HG03103 (cell line): ENCODE results near the gene ST7.
"Not testable (repeated sequence)": the region's sequence is repeated elsewhere in the genome, so short reads cannot be mapped to it uniquely, and the experiment has no call there.

Experiments
- ATAC-seq: cut with Tn5 transposase; IDR thresholded peaks from one replicate; pipeline ENCODE4 v1.9.1; 2021; ENCODE audit warnings: low read depth; ENCODE audit not compliant: unreplicated experiment

Gene ST7

DNA sequence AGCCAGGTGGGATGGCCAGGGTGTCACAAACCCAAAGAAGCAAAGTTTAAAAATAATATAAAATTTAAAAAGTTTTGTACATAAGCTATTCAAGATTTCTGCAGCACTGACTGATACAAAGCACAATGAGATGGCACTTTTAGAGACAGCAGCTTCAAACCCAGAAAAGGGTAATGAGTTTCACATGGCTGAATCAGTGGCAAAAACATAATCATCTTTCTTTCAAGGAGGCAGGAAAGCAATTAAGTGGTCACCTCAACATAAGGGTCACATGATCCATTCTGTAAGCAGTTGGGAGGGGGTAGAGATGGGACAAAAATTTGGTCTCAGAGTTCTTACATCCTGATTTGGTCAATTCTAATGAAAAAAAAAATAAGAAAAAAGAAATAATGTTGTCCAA lies 17.9 kb downstream of the ST7 start:
- not testable (repeated sequence) for ATAC-seq

DNA sequence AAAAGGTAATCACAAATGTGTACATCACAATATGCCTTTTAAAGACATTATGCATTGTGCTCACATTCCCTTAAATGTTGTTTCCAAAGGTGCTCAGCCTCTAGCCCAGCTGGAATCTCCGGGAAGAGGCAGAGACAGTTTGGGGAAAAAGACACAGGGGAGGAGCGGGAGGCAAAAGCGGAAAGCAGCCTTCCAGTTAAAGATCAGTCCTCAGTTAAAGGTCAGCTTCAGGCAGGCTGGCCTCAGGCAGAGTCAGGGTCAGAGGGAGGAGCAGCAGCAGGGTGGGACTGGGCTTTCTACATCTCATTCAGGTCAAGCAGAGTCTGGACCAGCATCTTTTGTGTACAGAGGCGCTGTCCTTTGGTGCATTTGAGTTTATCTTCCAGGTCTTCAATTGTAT lies 18.6 kb downstream of the ST7 start:
- no peak for ATAC-seq

DNA sequence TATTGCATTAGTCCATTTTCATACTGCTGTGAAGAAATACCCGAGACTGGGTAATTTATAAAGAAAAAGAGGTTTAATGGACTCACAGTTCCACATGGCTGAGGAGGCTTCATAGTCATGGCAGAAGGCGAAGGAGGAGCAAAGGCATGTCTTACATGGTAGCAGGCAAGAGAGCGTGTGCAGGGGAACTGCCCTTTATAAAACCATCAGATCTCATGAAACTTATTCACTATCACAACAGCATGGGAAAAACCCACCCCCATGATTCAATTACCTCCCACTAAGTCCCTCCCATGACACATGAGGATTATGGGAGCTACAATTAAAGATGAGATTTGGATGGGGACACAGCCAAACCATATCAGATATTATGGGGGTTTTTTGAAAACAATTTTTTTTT lies 21.7 kb downstream of the ST7 start:
- ATAC-seq: not testable (repeated sequence)

DNA sequence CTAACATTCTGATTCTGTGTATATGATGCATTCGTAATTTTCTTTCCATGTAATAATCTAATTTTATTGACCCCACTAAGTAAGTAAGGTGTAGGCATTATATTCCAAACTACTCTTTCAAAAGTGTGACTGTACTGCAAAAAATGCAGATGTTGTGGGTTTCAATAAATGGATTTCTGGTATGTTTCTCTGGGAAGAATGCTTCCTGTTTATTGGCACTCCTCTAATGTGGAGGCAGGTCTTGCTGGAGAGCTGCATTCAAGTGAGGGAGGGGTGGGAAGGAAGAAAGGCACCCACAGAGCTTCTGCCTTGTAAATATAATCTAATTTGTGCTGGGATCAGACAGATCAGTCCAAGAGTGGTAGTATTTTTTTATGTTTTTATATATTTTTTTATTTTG lies 23.9 kb downstream of the ST7 start:
- ATAC-seq: no peak

DNA sequence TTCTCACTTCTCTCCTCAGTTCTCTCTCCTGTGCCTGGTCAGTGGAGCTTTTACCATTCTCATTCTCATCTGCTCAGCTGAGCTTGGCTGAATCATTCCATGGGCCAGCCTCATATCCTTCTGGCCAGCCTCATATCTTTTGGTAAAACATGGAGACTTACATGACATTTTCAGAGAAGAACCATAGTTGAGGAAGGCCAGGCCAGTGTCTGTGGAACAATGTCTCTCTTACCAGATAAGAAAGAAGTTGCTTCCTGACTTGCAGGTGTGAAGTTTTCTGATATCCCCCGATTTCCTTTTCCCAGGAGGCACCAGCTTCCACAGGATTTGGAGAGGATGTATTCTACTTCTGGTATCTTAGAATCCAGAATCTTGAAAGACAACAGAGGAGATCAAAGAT lies 24.7 kb downstream of the ST7 start:
- no peak for ATAC-seq

DNA sequence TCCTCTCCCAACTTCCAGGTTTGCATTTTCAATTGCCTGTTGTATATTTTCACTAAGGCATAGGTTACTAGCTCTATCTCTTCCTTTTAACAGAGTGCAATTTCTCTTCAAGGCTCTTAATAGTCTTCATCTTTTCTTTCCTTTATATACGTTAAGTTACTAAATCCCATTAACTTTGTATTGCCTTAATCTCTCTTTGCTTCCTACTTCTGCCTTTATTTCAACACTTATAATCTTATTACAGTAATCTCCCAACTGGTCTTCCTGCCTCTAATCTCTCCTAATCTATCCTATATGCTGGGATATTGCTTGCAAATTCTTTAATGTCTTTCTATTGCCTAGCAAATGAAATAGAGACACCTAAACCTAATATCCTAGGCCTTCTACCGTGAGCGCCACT lies 26.1 kb downstream of the ST7 start:
- ATAC-seq: no peak

DNA sequence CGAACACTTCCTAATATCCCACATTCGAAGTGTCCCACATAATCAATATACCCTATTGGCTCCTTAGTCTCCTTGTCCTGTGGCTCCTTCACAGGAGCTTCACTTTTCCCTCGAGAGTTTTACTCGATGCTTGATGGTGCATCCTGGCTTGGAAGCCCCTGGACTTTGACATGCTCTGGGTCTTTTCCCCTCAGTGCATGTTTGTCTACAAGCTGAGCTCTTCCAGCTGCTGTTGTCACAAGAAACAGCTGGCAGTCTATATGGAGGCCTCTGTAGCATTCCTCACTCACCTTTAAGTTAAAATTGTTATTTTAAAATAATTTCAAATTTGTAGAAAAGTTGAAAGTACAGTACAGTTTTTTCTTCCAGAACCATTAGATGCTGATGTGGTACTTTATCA lies 27.1 kb downstream of the ST7 start:
- ATAC-seq: no peak

DNA sequence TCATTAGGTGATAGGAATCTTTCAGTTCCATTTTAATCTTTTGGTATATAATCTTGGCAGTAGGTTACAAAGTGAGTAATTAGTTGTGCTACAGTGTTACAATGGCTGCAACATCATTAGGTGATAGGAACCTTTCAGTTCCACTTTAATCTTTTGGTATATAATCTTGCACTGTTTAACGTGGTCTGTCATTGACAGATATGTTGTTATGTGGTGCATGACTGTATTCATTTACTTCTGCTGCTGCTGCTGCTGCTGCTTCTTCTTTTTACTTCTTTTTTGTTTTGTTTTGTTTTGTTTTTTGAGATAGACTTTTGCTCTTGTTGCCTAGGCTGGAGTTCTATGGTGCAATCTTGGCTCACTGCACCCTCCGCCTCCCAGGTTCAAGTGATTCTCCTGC lies 28.6 kb downstream of the ST7 start:
- peak; percentile 45 for ATAC-seq

DNA sequence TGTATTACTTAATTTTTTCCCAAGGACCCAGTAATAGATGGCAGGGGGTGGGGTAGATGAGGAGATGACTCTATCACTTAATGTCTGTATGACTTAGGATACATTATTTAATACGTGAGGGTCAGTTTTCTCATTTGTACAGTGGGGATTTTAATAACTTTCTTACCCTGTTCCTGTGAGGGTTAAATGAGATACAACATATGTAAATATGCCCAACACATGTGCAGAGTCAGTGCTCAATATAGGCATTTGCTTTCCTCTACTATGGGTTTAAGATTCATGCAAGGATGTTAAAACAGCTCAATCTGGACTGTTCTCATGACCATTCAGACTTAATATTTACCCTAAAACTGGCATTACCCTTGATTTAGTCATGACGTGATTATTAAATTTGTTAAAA lies 31.2 kb downstream of the ST7 start:
- no peak for ATAC-seq

DNA sequence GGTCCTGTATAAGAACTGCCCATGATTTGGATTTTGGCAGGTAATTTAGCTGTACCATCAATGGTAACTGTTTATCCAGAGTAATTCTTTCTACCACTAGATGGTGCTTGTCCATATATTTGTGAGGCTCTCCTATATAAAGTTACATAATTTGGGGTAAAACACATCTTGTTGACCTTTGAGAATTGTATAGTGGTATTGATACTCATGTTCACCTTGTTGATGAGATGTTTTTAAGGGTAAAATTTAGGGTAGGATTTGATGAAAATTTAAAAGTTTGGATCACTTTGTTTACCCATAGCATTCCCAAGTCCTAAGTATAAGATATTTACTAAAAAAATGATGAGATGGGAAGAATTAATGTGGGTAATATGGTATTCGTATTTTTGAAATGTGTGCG lies 31.6 kb downstream of the ST7 start:
- no peak for ATAC-seq

DNA sequence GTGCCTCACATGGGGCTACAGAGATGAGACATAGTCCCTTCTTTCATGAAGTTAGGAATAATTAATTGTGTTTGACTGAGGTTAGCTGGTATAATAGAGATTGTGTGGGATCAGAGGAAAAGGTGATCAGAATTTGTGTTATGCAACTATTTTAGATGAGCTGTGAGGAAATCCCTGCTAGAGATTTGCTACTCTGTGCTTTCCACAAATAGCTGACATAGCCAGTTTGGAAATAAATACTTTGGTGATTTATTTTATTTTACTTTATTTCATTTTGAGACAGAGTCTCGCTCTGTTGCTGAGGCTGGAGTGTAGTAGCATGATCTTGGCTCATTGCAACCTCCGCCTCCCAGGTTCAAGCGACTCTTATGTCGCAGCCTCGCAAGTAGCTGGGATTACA lies 32.3 kb downstream of the ST7 start:
- ATAC-seq: no peak

DNA sequence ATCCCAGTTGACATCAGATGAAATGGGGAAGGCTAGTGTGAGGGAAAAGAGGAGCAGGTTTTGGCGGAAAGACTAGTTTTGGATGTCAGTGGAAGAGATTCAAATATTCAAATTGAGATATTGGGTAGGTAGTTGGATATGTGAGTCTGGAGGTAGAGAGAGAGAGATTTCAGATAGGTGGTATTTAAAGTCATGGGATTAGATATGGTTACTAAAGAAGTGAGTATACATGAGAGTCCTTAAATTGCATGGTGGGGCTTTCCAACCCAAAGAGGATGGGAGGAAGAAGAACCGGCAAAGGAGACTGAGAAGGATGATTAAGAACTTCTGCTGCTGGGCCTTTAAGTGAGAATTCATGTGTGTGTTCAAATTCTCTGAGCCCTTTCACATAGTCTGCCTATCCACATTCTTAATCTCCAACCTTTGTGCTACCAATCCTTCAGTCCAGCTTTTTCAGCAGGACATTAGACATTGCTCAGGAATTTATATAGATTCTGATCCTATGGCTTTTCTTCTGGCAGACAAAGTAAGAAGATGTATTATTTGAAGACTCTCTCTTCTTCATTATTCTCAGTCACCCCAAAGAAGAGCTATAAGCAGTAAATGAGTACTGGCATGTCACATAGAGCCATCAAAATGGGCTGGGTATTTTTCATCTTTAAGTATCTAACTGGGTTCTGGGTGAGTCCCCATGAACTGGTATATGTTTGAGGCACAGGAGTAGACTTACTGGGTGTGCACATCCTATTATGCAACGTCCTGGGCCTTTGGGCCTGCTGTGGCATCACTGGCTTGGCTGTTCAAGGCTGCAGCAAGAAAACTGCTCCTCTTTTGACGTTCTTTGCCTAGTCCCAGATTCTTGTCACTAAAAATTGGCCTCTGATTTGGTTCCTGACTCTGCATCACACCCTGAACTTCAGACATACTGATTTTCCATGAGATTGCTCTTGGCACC lies 33.6 kb downstream of the ST7 start:
- no peak for ATAC-seq

DNA sequence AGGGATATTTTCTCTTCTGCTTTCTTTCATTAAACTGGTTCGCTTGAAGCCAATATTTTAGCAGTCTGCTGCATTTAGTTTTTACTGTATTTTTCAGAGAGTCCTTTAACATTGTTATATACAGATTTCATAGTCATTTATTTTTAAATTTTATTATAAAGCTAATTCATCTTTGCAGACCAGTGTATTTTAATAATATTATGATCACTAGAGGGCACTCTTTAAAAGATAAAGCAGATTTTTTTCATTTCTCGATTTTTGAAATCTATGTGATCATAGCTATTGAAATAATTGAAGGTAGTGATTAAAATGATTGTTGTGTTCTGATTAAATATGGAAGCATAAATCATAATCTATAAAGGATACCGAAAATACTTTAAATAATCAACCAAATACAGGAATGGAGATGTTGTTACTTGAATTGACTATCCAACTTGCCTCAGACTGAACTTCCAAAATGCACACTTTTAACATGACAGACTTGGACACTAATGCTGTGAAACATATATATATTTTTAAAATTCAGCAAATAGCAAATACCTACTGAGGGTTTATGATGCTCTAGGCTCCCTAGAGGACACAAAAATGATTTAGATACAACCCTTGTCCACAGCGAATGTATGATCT lies 35.2 kb downstream of the ST7 start:
- no peak for ATAC-seq

DNA sequence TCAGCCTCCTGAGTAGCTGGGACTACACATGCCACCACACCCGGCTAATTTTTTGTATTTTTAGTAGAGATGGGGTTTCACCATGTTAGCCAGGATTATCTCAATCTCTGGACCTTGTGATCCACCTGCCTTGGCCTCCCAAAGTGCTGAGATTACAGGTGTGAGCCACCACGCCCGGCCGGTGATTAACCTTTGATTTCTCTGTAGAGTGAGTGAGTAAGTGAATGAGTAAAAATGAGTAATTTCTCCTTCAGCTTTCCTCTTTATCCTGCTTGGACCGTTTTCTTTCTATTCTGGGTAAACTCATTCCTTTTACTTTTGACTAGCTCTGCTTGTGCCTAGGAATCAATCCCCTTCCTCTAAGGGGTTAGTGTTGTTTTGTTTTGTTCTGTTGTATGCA lies 36.8 kb downstream of the ST7 start:
- no peak for ATAC-seq

DNA sequence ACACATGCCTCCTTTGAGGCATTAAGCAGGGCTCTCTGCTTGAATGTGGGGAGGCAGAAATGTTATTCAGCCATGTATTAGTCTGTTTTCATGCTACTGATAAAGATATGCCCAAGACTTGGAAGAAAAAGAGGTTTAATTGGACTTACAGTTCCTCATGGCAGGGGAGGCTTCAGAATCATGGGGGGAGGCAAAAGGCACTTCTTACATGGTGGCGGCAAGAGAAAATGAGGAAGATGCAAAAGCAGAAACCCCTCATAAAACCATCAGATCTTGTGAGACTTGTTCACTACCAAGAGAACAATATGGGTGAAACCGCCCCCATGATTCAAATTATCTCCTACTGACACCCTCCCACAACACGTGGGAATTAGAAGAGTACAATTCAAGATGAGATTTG lies 37.9 kb downstream of the ST7 start:
- ATAC-seq: no peak

DNA sequence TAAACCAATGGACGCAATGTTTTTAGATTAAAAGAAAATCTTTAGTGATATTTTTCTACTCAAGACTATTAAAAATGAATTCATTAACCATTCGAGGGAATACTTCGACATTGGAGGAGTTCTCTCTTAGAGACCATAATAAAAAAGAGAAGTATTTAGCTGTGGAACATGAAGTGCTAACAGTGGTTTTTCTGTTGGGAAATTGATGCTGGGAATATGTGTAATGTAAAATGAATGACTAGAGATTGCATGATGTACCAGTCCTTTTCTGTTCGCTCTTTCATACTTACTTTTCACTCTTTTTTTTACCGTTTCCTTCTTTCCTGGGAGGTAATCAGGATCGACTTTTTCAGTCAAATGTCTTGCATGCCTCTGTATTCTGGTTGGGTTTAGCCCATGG lies 41.3 kb downstream of the ST7 start:
- no peak for ATAC-seq

DNA sequence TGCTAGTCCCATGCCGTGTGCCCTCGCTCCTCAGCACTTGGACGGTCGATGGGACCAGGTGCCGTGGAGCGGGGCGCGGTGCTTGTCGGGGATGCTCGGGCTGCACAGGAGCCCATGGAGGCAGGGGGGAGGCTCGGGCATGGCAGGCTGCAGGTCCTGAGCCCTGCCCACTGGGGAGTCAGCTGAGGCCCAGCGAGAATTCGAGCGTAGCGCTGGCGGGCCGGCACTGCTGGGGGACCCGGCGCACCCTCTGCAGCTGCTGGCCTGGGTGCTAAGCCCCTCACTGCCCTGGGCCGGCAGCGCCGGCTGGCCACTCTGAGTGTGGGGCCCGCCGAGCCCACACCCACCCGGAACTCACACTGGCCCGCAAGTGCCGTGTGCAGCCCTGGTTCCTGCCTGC lies 44.7 kb downstream of the ST7 start:
- no peak for ATAC-seq

DNA sequence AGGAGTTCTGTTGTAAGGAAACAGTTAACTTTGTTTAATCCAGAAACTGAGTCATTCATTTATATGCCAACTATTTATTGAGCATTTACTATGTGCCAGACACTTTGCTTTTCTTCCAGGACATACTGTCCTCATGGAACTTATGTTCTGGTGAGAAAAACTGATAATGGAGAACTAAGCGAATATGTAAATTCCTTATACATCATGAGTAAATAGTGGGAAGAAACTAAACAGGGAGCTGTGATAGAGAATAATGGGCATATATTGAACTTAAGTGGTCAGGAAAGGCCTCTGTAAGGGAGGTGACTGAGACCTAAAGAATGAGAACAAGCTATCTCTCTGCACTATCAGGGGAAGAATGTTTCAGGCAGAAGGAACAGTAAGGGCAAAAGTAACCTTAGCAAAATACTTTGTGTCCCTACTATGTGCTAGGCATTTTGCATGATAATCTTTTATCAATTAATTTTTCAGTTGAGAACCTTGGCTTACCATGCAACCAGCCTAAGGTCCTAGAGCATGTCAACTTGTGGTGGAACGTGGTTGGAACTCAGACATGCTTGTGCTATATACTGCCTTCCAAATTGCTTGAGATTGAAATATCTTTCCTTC lies 45.4 kb downstream of the ST7 start:
- ATAC-seq: no peak

DNA sequence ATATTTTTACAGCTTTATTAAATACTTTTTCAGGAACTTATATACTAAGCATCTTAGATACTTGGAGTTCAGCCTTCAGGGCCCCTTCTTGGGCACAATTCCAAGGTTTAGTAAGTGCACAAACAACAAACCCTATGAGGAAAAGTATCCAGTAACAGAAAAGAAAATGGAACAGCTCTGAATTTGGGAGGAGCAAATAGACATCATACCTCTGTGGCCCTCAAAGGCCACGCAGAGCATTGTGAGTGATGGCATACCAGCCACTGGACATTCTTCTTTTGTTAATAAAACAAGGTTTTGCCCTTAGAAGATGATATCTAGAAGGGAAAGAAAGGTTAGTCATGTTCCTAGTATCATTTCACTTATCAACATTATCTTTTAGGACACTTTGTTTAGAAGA lies 46.0 kb downstream of the ST7 start:
- no peak for ATAC-seq

DNA sequence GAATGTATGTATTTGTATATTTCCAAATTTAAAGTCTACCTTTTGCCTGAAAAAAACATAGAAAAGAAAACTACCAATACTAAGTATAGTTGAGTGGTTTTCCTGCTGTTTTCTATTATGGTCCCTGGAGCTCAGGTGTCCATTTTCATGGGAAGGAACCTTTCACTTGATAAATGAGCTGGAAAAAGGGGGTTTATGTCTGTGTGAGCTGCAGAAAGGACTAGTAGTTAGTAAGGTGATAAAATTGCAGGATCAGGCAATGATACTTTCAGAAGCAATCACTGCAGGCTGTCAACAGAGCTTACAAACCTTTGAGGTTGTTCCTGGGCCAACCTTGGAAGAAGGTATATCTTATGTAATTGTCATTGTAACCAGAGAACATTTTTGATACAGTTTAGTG lies 48.0 kb downstream of the ST7 start:
- ATAC-seq: no peak

DNA sequence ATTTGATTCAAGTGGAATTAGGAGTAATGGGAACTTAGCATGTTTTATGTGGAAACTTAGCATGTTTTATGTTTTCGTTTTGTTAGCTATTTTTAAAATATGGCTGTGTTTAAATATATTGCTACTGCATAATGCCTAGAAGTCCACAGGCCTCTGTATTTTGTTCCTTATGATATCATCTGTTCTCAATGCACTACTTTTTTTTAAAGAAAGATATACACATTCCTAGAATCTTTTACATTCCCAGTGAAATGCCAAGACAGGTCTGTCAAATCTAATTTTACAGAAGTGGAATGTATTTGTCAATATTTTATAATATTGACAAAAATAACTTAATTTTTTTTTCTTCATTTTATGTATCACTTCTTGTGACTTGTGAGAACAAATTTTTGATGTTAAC lies 51.6 kb downstream of the ST7 start:
- no peak for ATAC-seq

DNA sequence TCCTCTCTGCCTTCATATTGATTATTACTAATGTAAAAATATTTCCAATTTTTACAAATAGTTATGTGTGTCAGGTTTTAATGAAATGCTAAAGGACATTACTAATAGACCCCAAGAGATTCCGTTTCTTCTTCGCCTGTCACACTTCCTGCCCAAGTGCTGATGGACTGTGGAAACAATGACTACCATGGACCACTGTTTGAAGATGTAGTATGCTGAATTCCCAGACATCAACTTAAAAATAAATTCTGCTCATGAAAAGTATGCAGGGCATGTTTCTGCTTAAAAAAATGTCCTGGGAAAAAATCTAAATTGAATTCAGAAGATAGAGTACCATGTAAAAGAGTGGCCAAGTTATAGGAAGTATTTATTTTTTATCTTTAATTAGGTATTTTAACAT lies 52.1 kb downstream of the ST7 start:
- no peak for ATAC-seq
